NCI-H510A (cell line): ENCODE results near the gene ACHE.

Experiments used
- DNase-seq: peaks from one replicate; lab custom pipeline; 2025; lab: John Stamatoyannopoulos, UW

The ACHE gene

GRCh38 chr7:100884736-100885439, 10.8 kb downstream of the ACHE start:
- DNase-seq: no peak

GRCh38 chr7:100882785-100883526, 12.7 kb downstream of the ACHE start:
- DNase-seq: no peak

GRCh38 chr7:100882201-100882600, 13.5 kb downstream of the ACHE start:
- no peak for DNase-seq

- DNase-seq: no peak
These were observed 14.6 kb downstream of the ACHE start for GRCh38 chr7:100881136-100881535.

GRCh38 chr7:100880645-100881044, 15.0 kb downstream of the ACHE start:
- no peak for DNase-seq

- no peak for DNase-seq
These were observed 15.9 kb downstream of the ACHE start for GRCh38 chr7:100879685-100880261.

- no peak for DNase-seq
These were observed 17.0 kb downstream of the ACHE start for GRCh38 chr7:100878685-100879084.

- DNase-seq: no peak
These were observed 17.7 kb downstream of the ACHE start for GRCh38 chr7:100878013-100878412.

- DNase-seq: no peak
These were observed 20.3 kb downstream of the ACHE start for GRCh38 chr7:100875356-100875751.

GRCh38 chr7:100874577-100875355, 20.9 kb downstream of the ACHE start, which contains the start of gene SRRT:
SRRT (plus strand) TSS chr7:100875103; CDS start chr7:100875591, 488 bp downstream.
- DNase-seq: peak; percentile 95

- no peak for DNase-seq
These were observed 21.4 kb downstream of the ACHE start for GRCh38 chr7:100874300-100874576.

- DNase-seq: no peak
These were observed 21.9 kb downstream of the ACHE start for GRCh38 chr7:100873599-100874299.

- no peak for DNase-seq
These were observed 27.8 kb downstream of the ACHE start for GRCh38 chr7:100867776-100868485.

- no peak for DNase-seq
These were observed 28.5 kb downstream of the ACHE start, which contains the start of gene TRIP6 for GRCh38 chr7:100867040-100867775. TRIP6 (plus strand) TSS chr7:100867387; CDS start chr7:100867498, 111 bp downstream.

GRCh38 chr7:100866729-100867039, 29.0 kb downstream of the ACHE start:
- no peak for DNase-seq

- no peak for DNase-seq
These were observed 29.6 kb downstream of the ACHE start for GRCh38 chr7:100865938-100866728.

GRCh38 chr7:100865372-100865911, 30.2 kb downstream of the ACHE start:
- no peak for DNase-seq

GRCh38 chr7:100864263-100864845, 31.3 kb downstream of the ACHE start:
- no peak for DNase-seq

- no peak for DNase-seq
These were observed 32.2 kb downstream of the ACHE start for GRCh38 chr7:100863406-100863950.
